ENCODE data around the gene CEP44. TPM values are rescaled to one million over a fixed set of nuclear protein-coding genes. Genes with fewer than 3 reads are reported as not detected.
"Not testable (repeated sequence)": the region's sequence is repeated elsewhere in the genome, so short reads cannot be mapped to it uniquely, and the experiment has no call there.

Gene CEP44
- total and polyA plus RNA-seq, 2 donors (not counting 1 experiment from before 2014, with no cell fraction given), result 6.7 to 13.5 TPM

DNA sequence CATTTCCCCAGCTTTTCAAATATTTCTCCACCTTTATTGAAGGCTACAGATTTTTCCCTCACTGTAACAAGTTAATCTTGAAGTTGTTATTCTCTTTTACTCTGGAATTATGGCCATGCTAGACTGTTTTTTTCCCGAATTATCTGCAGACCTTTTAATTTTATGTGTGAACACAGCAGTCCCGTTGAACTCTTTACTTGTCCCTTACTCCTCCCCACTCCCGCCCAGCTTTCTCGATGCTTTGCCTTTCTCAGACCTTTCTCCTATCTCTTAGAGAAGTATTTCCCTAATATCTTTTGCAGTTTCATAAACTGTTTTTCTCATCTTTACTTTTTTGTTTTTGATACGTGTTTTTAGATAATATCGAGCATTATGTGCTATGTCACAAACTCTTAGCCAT is 776 bp downstream of the CEP44 start:
- Histone ChIP-seq H4K20me1 (ENCODE audit: control insufficient read depth, extremely low read depth, insufficient read depth, low read length) (no peaks in the 10 kb centered on the region), H3K79me2 (ENCODE audit: control insufficient read depth, insufficient read depth, low read length) (peaks cover 34% of the 10 kb centered on the region), H3K4me1 (ENCODE audit: control insufficient read depth, extremely low read depth, insufficient read depth, low read length) (no peaks in the 10 kb centered on the region), H3K4me2 (ENCODE audit: extremely low read depth, insufficient read depth, low read length) (peak overlapping the region; percentile 86), H3K27me3 (ENCODE audit: control insufficient read depth, insufficient read depth, low read length) (no peaks in the 10 kb centered on the region), H3K36me3 (ENCODE audit: control insufficient read depth, insufficient read depth, low read length) (no peaks in the 10 kb centered on the region), H3K9ac (ENCODE audit: insufficient read depth, low read length) (peak overlapping the region; percentile 52), H3K27ac (ENCODE audit: insufficient read depth, low read length) (peak overlapping the region; percentile 99), H2AFZ (ENCODE audit: low read length) (peak overlapping the region; percentile 96), H3K4me3 (replicated peaks in 1 of 4; ENCODE audit: control extremely low read depth in 1 of 4, insufficient read depth in 1 of 4, low read depth in 3 of 4, low read length in 4 of 4) (peak overlapping the region; percentile 90 to 98 (median 95)), H3K9me3 (ENCODE audit: control insufficient read depth, insufficient read depth, low read depth, low read length) (no peaks in the 10 kb centered on the region)
- no peak for DNase-seq (ENCODE audit: low read depth in 2 of 2)
- TF ChIP-seq, protein P1, sequence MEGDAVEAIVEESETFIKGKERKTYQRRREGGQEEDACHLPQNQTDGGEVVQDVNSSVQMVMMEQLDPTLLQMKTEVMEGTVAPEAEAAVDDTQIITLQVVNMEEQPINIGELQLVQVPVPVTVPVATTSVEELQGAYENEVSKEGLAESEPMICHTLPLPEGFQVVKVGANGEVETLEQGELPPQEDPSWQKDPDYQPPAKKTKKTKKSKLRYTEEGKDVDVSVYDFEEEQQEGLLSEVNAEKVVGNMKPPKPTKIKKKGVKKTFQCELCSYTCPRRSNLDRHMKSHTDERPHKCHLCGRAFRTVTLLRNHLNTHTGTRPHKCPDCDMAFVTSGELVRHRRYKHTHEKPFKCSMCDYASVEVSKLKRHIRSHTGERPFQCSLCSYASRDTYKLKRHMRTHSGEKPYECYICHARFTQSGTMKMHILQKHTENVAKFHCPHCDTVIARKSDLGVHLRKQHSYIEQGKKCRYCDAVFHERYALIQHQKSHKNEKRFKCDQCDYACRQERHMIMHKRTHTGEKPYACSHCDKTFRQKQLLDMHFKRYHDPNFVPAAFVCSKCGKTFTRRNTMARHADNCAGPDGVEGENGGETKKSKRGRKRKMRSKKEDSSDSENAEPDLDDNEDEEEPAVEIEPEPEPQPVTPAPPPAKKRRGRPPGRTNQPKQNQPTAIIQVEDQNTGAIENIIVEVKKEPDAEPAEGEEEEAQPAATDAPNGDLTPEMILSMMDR (conservative IDR thresholded peaks at IDR 0.05 in 1 of 2, IDR thresholded peaks at IDR 0.05 in 1 of 2; ENCODE audit: low read depth in 1 of 2, low read length in 2 of 2), result no peak

DNA sequence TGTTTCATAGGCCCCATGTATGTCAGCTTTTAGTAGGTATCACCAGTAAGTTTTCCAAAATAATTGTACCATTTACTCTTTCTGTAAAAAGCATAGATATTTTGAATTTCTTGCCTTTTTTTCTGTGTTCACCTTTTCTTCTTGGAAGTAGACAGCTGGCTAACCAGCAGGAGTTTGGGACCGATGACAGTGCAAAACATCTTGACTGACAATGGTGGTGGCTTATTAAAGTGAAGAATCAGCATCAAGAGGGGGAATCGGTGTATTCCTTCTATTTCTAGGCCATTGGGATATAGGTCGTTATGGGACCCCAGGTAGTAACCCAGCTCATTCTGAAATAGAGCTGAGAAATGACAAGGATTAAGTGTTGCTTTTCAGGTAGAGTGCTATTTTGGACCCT is 3.2 kb downstream of the CEP44 start:
- TF ChIP-seq, protein P1 (conservative IDR thresholded peaks at IDR 0.05 in 1 of 2, IDR thresholded peaks at IDR 0.05 in 1 of 2; ENCODE audit: low read depth in 1 of 2, low read length in 2 of 2), result no peak
- no peak for TF ChIP-seq EZH2 (IDR thresholded peaks at IDR 0.05; ENCODE audit: low read length, missing control alignments)
- no peak overlapping the region for H2AFZ ChIP-seq (ENCODE audit: low read length)
- no peak overlapping the region for H3K27ac ChIP-seq (ENCODE audit: insufficient read depth, low read length)
- H3K4me3 ChIP-seq (replicated peaks in 1 of 4; ENCODE audit: control extremely low read depth in 1 of 4, insufficient read depth in 1 of 4, low read depth in 3 of 4, low read length in 4 of 4), result no peak overlapping the region
- no peaks in the 10 kb centered on the region for H3K27me3 ChIP-seq (ENCODE audit: control insufficient read depth, insufficient read depth, low read length)
- no peak overlapping the region for H3K9ac ChIP-seq (ENCODE audit: insufficient read depth, low read length)
- no peaks in the 10 kb centered on the region for H3K9me3 ChIP-seq (ENCODE audit: control insufficient read depth, insufficient read depth, low read depth, low read length)
- H3K4me2 ChIP-seq (ENCODE audit: extremely low read depth, insufficient read depth, low read length), result no peak overlapping the region
- peaks cover 21% of the 10 kb centered on the region for H3K79me2 ChIP-seq (ENCODE audit: control insufficient read depth, insufficient read depth, low read length)
- DNase-seq (ENCODE audit: low read depth in 2 of 2), result no peak
- H3K4me1 ChIP-seq (ENCODE audit: control insufficient read depth, extremely low read depth, insufficient read depth, low read length), result no peaks in the 10 kb centered on the region
- H4K20me1 ChIP-seq (ENCODE audit: control insufficient read depth, extremely low read depth, insufficient read depth, low read length), result no peaks in the 10 kb centered on the region
- no peaks in the 10 kb centered on the region for H3K36me3 ChIP-seq (ENCODE audit: control insufficient read depth, insufficient read depth, low read length)

DNA sequence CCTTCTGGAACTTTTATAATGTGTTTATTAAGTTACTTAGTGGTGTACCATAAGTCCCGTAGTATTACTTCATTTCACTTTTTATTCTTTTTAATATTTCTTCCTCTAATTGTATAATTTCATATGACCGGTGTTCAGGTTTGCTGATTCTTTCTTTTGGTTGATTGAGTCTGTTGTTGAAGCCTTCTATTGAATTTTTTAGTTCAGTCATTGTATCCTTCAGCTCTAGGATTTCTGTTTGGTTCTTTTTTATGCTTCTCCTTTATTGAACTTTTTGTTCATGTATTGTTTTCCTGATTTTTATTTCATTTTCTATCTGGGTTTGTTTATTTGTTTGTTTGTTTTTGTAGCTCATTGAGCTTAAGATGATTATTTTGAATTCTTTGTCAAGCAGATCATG is 8.8 kb downstream of the CEP44 start:
- no peak overlapping the region for H3K27ac ChIP-seq (ENCODE audit: insufficient read depth, low read length)
- peak in 1 of 2 donors; percentile 6 for DNase-seq (ENCODE audit: low read depth in 2 of 2)
- H3K4me2 ChIP-seq (ENCODE audit: extremely low read depth, insufficient read depth, low read length), result no peak overlapping the region
- no peak overlapping the region for H3K4me3 ChIP-seq (replicated peaks in 1 of 4; ENCODE audit: control extremely low read depth in 1 of 4, insufficient read depth in 1 of 4, low read depth in 3 of 4, low read length in 4 of 4)
- no peak overlapping the region for H2AFZ ChIP-seq (ENCODE audit: low read length)
- H3K9ac ChIP-seq (ENCODE audit: insufficient read depth, low read length), result no peak overlapping the region
- no peaks in the 10 kb centered on the region for H3K27me3 ChIP-seq (ENCODE audit: control insufficient read depth, insufficient read depth, low read length)
- no peaks in the 10 kb centered on the region for H3K4me1 ChIP-seq (ENCODE audit: control insufficient read depth, extremely low read depth, insufficient read depth, low read length)
- H3K79me2 ChIP-seq (ENCODE audit: control insufficient read depth, insufficient read depth, low read length), result peaks cover 6% of the 10 kb centered on the region
- H4K20me1 ChIP-seq (ENCODE audit: control insufficient read depth, extremely low read depth, insufficient read depth, low read length), result no peaks in the 10 kb centered on the region
- H3K9me3 ChIP-seq (ENCODE audit: control insufficient read depth, insufficient read depth, low read depth, low read length), result no peaks in the 10 kb centered on the region
- no peaks in the 10 kb centered on the region for H3K36me3 ChIP-seq (ENCODE audit: control insufficient read depth, insufficient read depth, low read length)
- no peak for TF ChIP-seq EZH2 (IDR thresholded peaks at IDR 0.05; ENCODE audit: low read length, missing control alignments)
- TF ChIP-seq, protein P1 (conservative IDR thresholded peaks at IDR 0.05 in 1 of 2, IDR thresholded peaks at IDR 0.05 in 1 of 2; ENCODE audit: low read depth in 1 of 2, low read length in 2 of 2), result no peak

DNA sequence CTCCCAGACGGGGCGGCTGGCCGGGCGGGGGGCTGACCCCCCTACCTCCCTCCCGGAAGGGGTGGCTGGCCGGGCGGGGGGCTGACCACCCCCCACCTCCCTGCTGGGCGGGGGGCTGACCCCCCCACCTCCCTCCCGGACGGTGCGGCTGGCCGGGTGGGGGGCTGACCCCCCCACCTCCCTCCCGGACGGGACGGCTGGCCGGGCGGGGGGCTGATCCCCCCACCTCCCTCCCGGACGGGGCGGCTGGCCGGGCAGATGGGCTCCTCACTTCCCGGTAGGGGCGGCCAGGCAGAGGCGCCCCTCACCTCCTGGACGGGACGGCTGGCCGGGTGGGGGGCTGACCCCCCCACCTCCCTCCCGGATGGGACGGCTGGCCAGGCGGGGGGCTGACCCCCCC is 10.9 kb downstream of the CEP44 start:
- not testable (repeated sequence) for H3K4me2 ChIP-seq (ENCODE audit: extremely low read depth, insufficient read depth, low read length); H3K27ac ChIP-seq (ENCODE audit: insufficient read depth, low read length); DNase-seq (ENCODE audit: low read depth in 2 of 2); H3K9me3 ChIP-seq (ENCODE audit: control insufficient read depth, insufficient read depth, low read depth, low read length); H3K9ac ChIP-seq (ENCODE audit: insufficient read depth, low read length); H3K4me1 ChIP-seq (ENCODE audit: control insufficient read depth, extremely low read depth, insufficient read depth, low read length); H3K79me2 ChIP-seq (ENCODE audit: control insufficient read depth, insufficient read depth, low read length); H3K27me3 ChIP-seq (ENCODE audit: control insufficient read depth, insufficient read depth, low read length); H3K36me3 ChIP-seq (ENCODE audit: control insufficient read depth, insufficient read depth, low read length); H4K20me1 ChIP-seq (ENCODE audit: control insufficient read depth, extremely low read depth, insufficient read depth, low read length); H2AFZ ChIP-seq (ENCODE audit: low read length); H3K4me3 ChIP-seq (replicated peaks in 1 of 4; ENCODE audit: control extremely low read depth in 1 of 4, insufficient read depth in 1 of 4, low read depth in 3 of 4, low read length in 4 of 4)

DNA sequence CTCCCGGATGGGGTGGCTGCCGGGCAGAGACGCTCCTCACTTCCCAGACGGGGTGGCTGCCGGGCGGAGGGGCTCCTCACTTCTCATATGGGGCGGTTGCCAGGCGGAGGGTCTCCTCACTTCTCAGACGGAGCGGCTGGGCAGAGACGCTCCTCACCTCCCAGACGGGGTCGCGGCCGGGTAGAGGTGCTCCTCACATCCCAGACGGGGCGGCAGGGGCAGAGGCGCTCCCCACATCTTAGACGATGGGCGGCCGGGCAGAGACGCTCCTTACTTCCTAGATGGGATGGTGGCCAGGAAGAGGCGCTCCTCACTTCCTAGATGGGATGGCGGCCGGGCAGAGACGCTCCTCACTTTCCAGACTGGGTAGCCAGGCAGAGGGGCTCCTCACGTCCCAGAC is 11.4 kb downstream of the CEP44 start:
- not testable (repeated sequence) for H3K9me3 ChIP-seq (ENCODE audit: control insufficient read depth, insufficient read depth, low read depth, low read length); H2AFZ ChIP-seq (ENCODE audit: low read length); H3K4me1 ChIP-seq (ENCODE audit: control insufficient read depth, extremely low read depth, insufficient read depth, low read length); H3K4me3 ChIP-seq (replicated peaks in 1 of 4; ENCODE audit: control extremely low read depth in 1 of 4, insufficient read depth in 1 of 4, low read depth in 3 of 4, low read length in 4 of 4); H3K27me3 ChIP-seq (ENCODE audit: control insufficient read depth, insufficient read depth, low read length); H3K4me2 ChIP-seq (ENCODE audit: extremely low read depth, insufficient read depth, low read length); DNase-seq (ENCODE audit: low read depth in 2 of 2); H3K79me2 ChIP-seq (ENCODE audit: control insufficient read depth, insufficient read depth, low read length); H3K36me3 ChIP-seq (ENCODE audit: control insufficient read depth, insufficient read depth, low read length); H4K20me1 ChIP-seq (ENCODE audit: control insufficient read depth, extremely low read depth, insufficient read depth, low read length); H3K9ac ChIP-seq (ENCODE audit: insufficient read depth, low read length); H3K27ac ChIP-seq (ENCODE audit: insufficient read depth, low read length)
